ENCODE measurements around the gene CHAT.

Gene CHAT

DNA sequence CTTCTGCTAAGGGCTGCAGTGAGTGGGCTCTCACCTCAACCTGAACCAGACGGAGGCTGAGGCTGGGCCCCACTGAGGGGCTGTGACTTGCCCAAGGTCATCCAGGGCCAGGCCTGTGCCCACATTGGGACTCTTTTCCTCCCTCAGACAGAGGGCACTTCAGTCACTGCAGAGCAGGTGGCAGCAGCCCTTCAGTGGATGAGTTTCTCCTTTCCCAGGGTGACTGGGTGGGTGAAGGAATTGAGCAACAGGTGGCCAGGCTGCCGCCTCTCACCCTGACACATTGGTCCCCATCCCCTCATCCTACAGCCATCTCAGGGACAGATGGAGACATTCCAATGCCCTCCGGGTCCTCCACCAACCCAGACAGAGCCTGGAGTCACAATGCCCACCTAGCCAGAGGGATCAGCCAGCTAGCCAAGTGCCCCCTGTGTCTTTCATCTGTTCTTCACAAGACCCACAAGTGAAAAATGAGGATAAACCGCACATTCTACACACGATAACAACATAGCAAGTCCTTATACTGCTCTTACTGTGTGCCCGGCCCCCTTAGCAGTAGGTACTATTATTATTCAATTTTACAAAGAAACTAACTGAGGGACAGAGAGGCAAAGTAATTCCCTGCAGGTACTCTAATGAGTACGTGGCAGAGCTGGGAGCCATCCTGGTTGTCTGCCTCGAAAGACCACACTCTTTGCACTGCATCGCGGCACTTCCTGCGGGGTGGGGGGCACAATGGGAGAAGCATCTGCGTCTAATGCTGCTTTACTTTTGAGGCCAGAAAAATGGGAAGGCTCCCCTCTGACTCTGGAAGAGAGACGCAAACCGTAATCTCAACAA is 5.5 kb upstream of the CHAT start:
- Histone ChIP-seq H2BK5ac (ENCODE audit: low read depth, low read length, poor library complexity, severe bottlenecking) (no peak overlapping the region), H3K27me3 (ENCODE audit: control insufficient read depth in 1 of 2, insufficient read depth in 1 of 2, low read length in 2 of 2) (peaks cover 77 to 79% of the 10 kb centered on the region in 2 experiments), H3K18ac (ENCODE audit: low read depth in 1 of 2, low read length in 2 of 2) (no peak overlapping the region), H3K9ac (ENCODE audit: low read length) (no peak overlapping the region), H2BK12ac (ENCODE audit: low read length in 2 of 2) (no peak overlapping the region), H3K9me3 (ENCODE audit: control insufficient read depth, low read length) (peaks cover 4% of the 10 kb centered on the region), H3K23ac (ENCODE audit: low read length in 2 of 2) (no peak overlapping the region), H4K8ac (ENCODE audit: low read length) (no peak overlapping the region), H3K4me1 (ENCODE audit: control insufficient read depth, insufficient read depth, low read depth, low read length) (peaks cover 23% of the 10 kb centered on the region), H2BK120ac (ENCODE audit: low read depth, low read length) (no peak overlapping the region), H3K4ac (ENCODE audit: low read depth in 1 of 2, low read length in 2 of 2) (no peak overlapping the region), H3K4me3 (ENCODE audit: insufficient read depth in 1 of 2, low read depth in 1 of 2, low read length in 2 of 2) (peak overlapping the region in 1 of 2 experiments; percentile 8), H3K36me3 (ENCODE audit: control insufficient read depth in 1 of 2, insufficient read depth in 2 of 2, low read depth in 1 of 2, low read length in 2 of 2) (peaks cover 0 to 5% of the 10 kb centered on the region in 2 experiments), H3K27ac (ENCODE audit: low read length, poor library complexity, severe bottlenecking) (no peak overlapping the region), H3K79me1 (replicated peaks; ENCODE audit: low read length, poor library complexity, severe bottlenecking) (no peaks in the 10 kb centered on the region), H2BK15ac (ENCODE audit: low read depth, poor library complexity, severe bottlenecking) (no peak overlapping the region), H3K4me2 (ENCODE audit: low read length, poor library complexity, severe bottlenecking) (no peak overlapping the region), H3K14ac (ENCODE audit: low read length in 2 of 2) (no peak overlapping the region), H2AFZ (ENCODE audit: low read depth, low read length) (no peak overlapping the region), H4K91ac (ENCODE audit: low read length) (no peak overlapping the region), H2AK5ac (ENCODE audit: low read length, severe bottlenecking) (no peak overlapping the region)
- 11% methylated on average over 10 of the region's 14 CpGs for WGBS
- DNase-seq, result no peak

DNA sequence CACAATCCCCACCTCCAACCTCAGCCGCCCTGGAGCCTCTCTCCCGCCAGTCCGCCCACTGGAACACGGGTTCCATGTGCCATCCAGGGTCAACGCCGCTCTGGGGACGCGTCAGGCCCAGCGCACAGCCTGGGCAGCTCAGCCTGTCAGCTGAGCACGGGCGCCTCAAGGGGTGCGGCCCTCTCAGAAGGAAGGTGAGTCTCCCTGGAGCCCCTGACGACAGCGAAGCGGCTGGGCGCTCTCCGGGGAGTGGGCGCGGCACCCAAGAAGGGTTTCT is 4.9 kb upstream of the CHAT start:
- Histone ChIP-seq H4K8ac (ENCODE audit: low read length) (no peak overlapping the region), H3K9me3 (ENCODE audit: control insufficient read depth, low read length) (peaks cover 4% of the 10 kb centered on the region), H2AK5ac (ENCODE audit: low read length, severe bottlenecking) (no peak overlapping the region), H2BK15ac (ENCODE audit: low read depth, poor library complexity, severe bottlenecking) (no peak overlapping the region), H2AFZ (ENCODE audit: low read depth, low read length) (no peak overlapping the region), H3K4me2 (ENCODE audit: low read length, poor library complexity, severe bottlenecking) (no peak overlapping the region), H3K27me3 (ENCODE audit: control insufficient read depth in 1 of 2, insufficient read depth in 1 of 2, low read length in 2 of 2) (peaks cover 79 to 82% of the 10 kb centered on the region in 2 experiments), H3K36me3 (ENCODE audit: control insufficient read depth in 1 of 2, insufficient read depth in 2 of 2, low read depth in 1 of 2, low read length in 2 of 2) (peaks cover 0 to 5% of the 10 kb centered on the region in 2 experiments), H2BK12ac (ENCODE audit: low read length in 2 of 2) (no peak overlapping the region), H3K9ac (ENCODE audit: low read length) (no peak overlapping the region), H3K79me1 (replicated peaks; ENCODE audit: low read length, poor library complexity, severe bottlenecking) (no peaks in the 10 kb centered on the region), H3K14ac (ENCODE audit: low read length in 2 of 2) (no peak overlapping the region), H3K27ac (ENCODE audit: low read length, poor library complexity, severe bottlenecking) (no peak overlapping the region), H3K23ac (ENCODE audit: low read length in 2 of 2) (no peak overlapping the region), H3K4ac (ENCODE audit: low read depth in 1 of 2, low read length in 2 of 2) (no peak overlapping the region), H3K4me3 (ENCODE audit: insufficient read depth in 1 of 2, low read depth in 1 of 2, low read length in 2 of 2) (peak overlapping the region in 1 of 2 experiments; percentile 8), H2BK120ac (ENCODE audit: low read depth, low read length) (no peak overlapping the region), H4K91ac (ENCODE audit: low read length) (no peak overlapping the region), H3K18ac (ENCODE audit: low read depth in 1 of 2, low read length in 2 of 2) (no peak overlapping the region), H3K4me1 (ENCODE audit: control insufficient read depth, insufficient read depth, low read depth, low read length) (peaks cover 24% of the 10 kb centered on the region), H2BK5ac (ENCODE audit: low read depth, low read length, poor library complexity, severe bottlenecking) (no peak overlapping the region)
- WGBS, result 2% methylated on average over 19 of the region's 19 CpGs
- DNase-seq, result no peak

DNA sequence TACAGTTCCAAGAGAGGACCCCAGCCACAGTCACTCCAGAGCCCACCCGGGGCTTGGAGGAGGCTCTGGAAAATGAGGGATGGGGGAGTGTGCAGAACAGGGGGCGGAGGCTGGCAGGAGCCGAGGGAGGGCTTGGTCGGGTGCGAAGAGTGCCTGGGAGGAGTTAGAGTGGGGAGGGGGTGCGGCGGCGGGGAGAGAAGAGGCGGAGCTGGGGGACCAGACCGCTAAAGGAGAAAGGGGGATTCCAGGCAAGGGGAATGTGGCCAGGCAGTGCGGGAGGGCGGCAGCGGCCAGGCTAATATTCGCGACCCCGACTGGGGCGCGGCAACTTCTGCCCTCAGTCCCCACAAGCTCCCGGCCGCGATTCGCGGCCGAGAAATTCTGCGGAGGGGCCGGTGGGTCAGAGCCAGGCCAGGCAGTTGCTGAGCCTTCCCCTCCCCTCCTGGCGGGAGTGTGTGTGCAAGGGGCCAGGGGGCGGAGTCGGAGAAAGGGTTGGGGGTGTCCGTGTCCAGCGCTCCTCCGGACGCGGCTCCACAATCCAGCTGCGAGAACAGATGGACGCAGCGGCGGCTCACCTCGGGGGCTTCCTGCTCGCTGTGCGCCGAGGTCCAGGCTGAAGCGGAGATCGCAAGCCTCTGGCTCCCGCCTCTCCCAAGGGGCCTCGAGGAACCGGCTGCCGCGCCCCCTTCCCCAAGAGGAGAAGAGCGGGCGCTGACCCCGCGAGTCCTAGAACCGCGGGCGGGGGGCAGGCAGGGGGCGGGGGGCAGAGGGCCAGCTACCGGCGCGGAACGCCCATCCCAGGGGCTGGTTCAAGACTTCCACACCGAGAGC is 4.3 kb upstream of the CHAT start:
- Histone ChIP-seq H4K91ac (ENCODE audit: low read length) (no peak overlapping the region), H2BK12ac (ENCODE audit: low read length in 2 of 2) (no peak overlapping the region), H3K23ac (ENCODE audit: low read length in 2 of 2) (no peak overlapping the region), H3K79me1 (replicated peaks; ENCODE audit: low read length, poor library complexity, severe bottlenecking) (no peaks in the 10 kb centered on the region), H3K4me1 (ENCODE audit: control insufficient read depth, insufficient read depth, low read depth, low read length) (peaks cover 27% of the 10 kb centered on the region), H2BK5ac (ENCODE audit: low read depth, low read length, poor library complexity, severe bottlenecking) (no peak overlapping the region), H3K27ac (ENCODE audit: low read length, poor library complexity, severe bottlenecking) (no peak overlapping the region), H3K4me3 (ENCODE audit: insufficient read depth in 1 of 2, low read depth in 1 of 2, low read length in 2 of 2) (peak overlapping the region in 1 of 2 experiments; percentile 28), H3K4me2 (ENCODE audit: low read length, poor library complexity, severe bottlenecking) (peak overlapping the region; percentile 14), H3K9ac (ENCODE audit: low read length) (no peak overlapping the region), H3K27me3 (ENCODE audit: control insufficient read depth in 1 of 2, insufficient read depth in 1 of 2, low read length in 2 of 2) (peaks cover 76 to 82% of the 10 kb centered on the region in 2 experiments), H2AK5ac (ENCODE audit: low read length, severe bottlenecking) (no peak overlapping the region), H2AFZ (ENCODE audit: low read depth, low read length) (no peak overlapping the region), H3K9me3 (ENCODE audit: control insufficient read depth, low read length) (peaks cover 4% of the 10 kb centered on the region), H2BK120ac (ENCODE audit: low read depth, low read length) (no peak overlapping the region), H3K4ac (ENCODE audit: low read depth in 1 of 2, low read length in 2 of 2) (no peak overlapping the region), H3K36me3 (ENCODE audit: control insufficient read depth in 1 of 2, insufficient read depth in 2 of 2, low read depth in 1 of 2, low read length in 2 of 2) (peaks cover 0 to 5% of the 10 kb centered on the region in 2 experiments), H3K14ac (ENCODE audit: low read length in 2 of 2) (no peak overlapping the region), H2BK15ac (ENCODE audit: low read depth, poor library complexity, severe bottlenecking) (no peak overlapping the region), H3K18ac (ENCODE audit: low read depth in 1 of 2, low read length in 2 of 2) (no peak overlapping the region), H4K8ac (ENCODE audit: low read length) (no peak overlapping the region)
- WGBS, result 1% methylated on average over 52 of the region's 62 CpGs
- no peak for DNase-seq

GRCh38 chr10:49610114-49610457 is 3.8 kb upstream of the CHAT start, which contains the start of gene SLC18A3:
SLC18A3 (plus strand) TSS chr10:49610310; CDS start chr10:49610741, 431 bp downstream.
- peak within 1 kb of the TSS in 1 of 2 experiments; percentile 28 for H3K4me3 ChIP-seq (ENCODE audit: insufficient read depth in 1 of 2, low read depth in 1 of 2, low read length in 2 of 2)
- no peak within 1 kb of the TSS for H4K8ac ChIP-seq (ENCODE audit: low read length)
- WGBS, result 2% methylated on average over 39 of the region's 43 CpGs
- H3K4me1 ChIP-seq (ENCODE audit: control insufficient read depth, insufficient read depth, low read depth, low read length), result peaks cover 27% of the 10 kb centered on the region
- no peak within 1 kb of the TSS for H3K18ac ChIP-seq (ENCODE audit: low read depth in 1 of 2, low read length in 2 of 2)
- no peak within 1 kb of the TSS for H2AK5ac ChIP-seq (ENCODE audit: low read length, severe bottlenecking)
- no peak for DNase-seq
- no peak within 1 kb of the TSS for H2AFZ ChIP-seq (ENCODE audit: low read depth, low read length)
- peaks cover 0 to 5% of the 10 kb centered on the region in 2 experiments for H3K36me3 ChIP-seq (ENCODE audit: control insufficient read depth in 1 of 2, insufficient read depth in 2 of 2, low read depth in 1 of 2, low read length in 2 of 2)
- no peak within 1 kb of the TSS for H2BK120ac ChIP-seq (ENCODE audit: low read depth, low read length)
- no peak within 1 kb of the TSS for H2BK12ac ChIP-seq (ENCODE audit: low read length in 2 of 2)
- no peak within 1 kb of the TSS for H4K91ac ChIP-seq (ENCODE audit: low read length)
- H3K23ac ChIP-seq (ENCODE audit: low read length in 2 of 2), result no peak within 1 kb of the TSS
- peaks cover 77 to 83% of the 10 kb centered on the region in 2 experiments for H3K27me3 ChIP-seq (ENCODE audit: control insufficient read depth in 1 of 2, insufficient read depth in 1 of 2, low read length in 2 of 2)
- no peak within 1 kb of the TSS for H3K27ac ChIP-seq (ENCODE audit: low read length, poor library complexity, severe bottlenecking)
- H3K79me1 ChIP-seq (replicated peaks; ENCODE audit: low read length, poor library complexity, severe bottlenecking), result no peaks in the 10 kb centered on the region
- no peak within 1 kb of the TSS for H2BK5ac ChIP-seq (ENCODE audit: low read depth, low read length, poor library complexity, severe bottlenecking)
- peak within 1 kb of the TSS; percentile 71 for H3K4me2 ChIP-seq (ENCODE audit: low read length, poor library complexity, severe bottlenecking)
- no peak within 1 kb of the TSS for H3K14ac ChIP-seq (ENCODE audit: low read length in 2 of 2)
- H3K4ac ChIP-seq (ENCODE audit: low read depth in 1 of 2, low read length in 2 of 2), result no peak within 1 kb of the TSS
- no peak within 1 kb of the TSS for H2BK15ac ChIP-seq (ENCODE audit: low read depth, poor library complexity, severe bottlenecking)
- H3K9me3 ChIP-seq (ENCODE audit: control insufficient read depth, low read length), result peaks cover 4% of the 10 kb centered on the region
- no peak within 1 kb of the TSS for H3K9ac ChIP-seq (ENCODE audit: low read length)

Measured in mesenchymal stem cell (in vitro differentiated cells and primary cell).